Left renal cortex interstitium (tissue), 4 donors: ENCODE measurements around the gene ZNF33B. TPM values are rescaled to one million over a fixed set of nuclear protein-coding genes. Genes with fewer than 3 reads are reported as not detected.
A peak's percentile ranks its signal among the peaks of the same experiment; 100 is the strongest.
"Not testable (repeated sequence)": the region's sequence is repeated elsewhere in the genome, so short reads cannot be mapped to it uniquely, and the experiment has no call there.

Experiments
- DNase-seq, 4 donors: peaks; one replicate each; pipeline ENCODE4 v3.0.0-alpha.2; 2013; ENCODE audit warnings: low read depth in 4 of 4, low spot score in 2 of 4, missing footprints in 1 of 4
- polyA plus RNA-seq, 4 donors: library from polyadenylated mRNA; unstranded; fragments of 120-200 nt; gene quantifications; one replicate each; pipeline ENCODE4 v1.2.1, GENCODE V29; 2013; ENCODE audit not compliant: insufficient read length in 4 of 4

The ZNF33B gene
- 10 to 100 TPM; 36.8 to 55.4 (median 47.8) TPM for polyA plus RNA-seq

DNA sequence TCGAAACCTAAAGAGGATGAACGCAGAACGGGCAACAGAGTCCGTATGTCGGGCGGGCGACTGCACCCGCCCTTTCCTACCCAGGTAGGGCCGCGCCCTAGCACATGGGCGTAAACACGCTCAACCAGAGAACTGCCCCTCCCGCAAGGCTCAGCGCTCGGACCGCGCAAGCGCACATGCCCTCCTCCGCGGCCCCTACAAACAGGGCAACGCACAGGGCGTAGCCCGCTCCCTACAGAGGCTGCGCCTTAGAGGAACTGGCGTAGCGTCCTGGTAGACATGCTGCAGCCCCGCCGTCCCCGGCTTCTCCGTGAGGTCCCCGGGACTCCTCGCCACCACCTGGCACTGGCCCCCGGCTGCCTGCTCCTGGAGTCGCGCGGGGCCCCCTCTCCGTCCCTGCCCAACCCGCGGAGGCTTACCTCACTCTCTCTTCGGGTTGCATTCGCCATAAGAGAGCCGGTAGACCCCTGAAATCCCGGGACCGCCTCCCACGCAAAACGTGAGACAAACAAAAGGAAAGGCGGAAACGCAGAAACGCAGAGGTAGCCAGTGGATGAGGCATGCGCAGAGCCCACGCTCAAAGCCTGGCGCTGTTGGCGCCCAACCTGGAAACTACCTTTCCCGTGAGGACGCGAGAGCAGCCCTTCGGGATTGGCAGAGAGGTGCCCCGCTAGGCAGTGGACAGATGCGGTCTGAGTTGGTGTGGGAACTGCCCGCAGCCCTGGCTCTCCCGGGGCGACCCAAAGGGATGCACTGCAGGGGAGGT is at the start of gene ZNF33B:
ZNF33B (minus strand) TSS at position 516 of the 766 bp plus-strand sequence. CDS start 1,642 bp downstream, outside the sequence.
- peak; percentile 84 to 94 (median 90) for DNase-seq

- DNase-seq, result no peak
Measured at GRCh38 chr10:42684517-42684916, 46.1 kb upstream of the ZNF33B start.

- DNase-seq, result no peak
Measured at GRCh38 chr10:42680267-42680666, 41.9 kb upstream of the ZNF33B start.

DNA sequence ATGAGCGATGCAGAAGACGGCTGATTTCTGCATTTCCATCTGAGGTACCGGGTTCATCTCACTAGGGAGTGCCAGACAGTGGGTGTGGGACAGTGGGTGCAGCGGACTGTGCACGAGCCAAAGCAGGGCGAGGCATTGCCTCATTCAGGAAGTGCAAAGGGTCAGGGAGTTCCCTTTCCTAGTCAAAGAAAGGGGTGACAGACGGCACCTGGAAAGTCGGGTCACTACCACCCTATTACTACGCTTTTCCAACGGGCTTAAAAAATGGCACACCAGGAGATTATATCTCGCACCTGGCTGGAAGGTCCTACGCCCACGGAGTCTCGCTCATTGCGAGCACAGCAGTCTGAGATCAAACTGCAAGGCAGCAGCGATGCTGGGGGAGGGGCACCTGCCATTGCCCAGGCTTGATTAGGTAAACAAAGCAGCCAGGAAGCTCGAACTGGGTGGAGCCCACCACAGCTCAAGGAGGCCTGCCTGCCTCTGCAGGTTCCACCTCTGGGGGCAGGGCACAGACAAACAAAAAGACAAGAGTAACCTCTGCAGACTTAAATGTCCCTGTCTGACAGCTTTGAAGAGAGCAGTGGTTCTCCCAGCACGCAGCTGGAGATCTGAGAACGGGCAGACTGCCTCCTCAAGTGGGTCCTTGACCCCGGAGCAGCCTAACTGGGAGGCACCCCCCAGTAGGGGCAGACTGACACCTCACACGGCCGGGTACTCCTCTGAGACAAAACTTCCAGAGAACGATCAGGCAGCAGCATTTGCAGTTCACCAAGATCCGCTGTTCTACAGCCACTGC is 27.0 kb upstream of the ZNF33B start:
- DNase-seq, result not testable (repeated sequence)

DNA sequence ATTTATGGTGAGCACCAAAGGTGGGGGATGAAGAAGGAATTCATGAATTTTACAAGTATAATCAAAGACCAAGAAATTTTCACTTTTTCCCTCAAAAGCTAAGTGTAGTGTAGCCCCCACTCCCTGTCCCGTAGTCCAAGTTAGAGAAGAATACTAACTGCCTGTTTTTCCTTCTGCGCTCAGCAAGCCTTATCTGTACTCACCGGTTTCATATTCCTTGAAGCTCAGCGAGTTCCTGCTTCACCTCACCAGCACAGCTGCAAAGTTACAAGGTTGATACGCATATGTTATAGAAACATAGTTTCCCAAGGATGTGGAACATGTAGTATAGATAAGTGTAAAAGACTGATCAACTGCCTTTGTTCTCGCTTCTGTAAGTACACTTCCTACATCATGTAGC is 16.0 kb upstream of the ZNF33B start:
- no peak for DNase-seq

DNA sequence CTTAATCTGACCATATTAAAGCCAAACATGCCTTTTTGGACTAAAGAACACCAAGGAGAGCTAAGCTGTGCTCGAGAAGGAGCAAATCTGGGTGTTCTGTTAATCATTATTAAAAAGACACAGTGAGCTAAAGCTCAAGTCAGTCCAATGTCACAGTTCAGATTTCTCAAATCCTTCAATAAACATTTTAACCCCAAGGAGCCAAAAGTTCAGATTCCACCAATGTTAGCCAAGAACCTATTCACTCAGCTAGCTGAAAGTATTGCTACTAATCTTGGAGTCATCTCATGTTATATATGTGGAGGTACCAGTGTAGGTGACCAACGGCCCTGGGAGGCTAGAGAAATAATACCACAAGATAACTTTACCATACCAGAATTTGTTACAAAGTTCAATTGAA is 14.5 kb upstream of the ZNF33B start:
- DNase-seq, result no peak

- no peak for DNase-seq
Measured at GRCh38 chr10:42650374-42650773, 12.0 kb upstream of the ZNF33B start.

DNA sequence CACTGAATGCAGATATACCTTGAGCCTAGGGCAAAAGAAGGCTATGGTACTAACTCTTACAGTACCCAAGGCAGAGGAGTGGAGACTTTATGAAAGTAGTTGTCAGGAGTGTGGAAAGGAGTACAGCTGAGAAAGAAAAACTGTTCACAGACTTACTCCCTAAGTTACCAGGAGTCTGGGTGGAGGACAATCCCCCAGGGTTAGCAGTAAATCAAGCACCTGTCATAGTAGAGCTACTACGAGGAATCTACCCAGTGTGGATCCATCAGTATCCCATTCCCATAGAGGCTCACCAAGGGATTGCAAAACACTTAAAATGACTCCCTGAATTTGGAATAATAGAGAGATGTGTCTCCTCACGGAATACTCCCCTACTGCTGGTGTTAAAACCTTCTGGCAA is 10.1 kb upstream of the ZNF33B start:
- DNase-seq, result no peak

DNA sequence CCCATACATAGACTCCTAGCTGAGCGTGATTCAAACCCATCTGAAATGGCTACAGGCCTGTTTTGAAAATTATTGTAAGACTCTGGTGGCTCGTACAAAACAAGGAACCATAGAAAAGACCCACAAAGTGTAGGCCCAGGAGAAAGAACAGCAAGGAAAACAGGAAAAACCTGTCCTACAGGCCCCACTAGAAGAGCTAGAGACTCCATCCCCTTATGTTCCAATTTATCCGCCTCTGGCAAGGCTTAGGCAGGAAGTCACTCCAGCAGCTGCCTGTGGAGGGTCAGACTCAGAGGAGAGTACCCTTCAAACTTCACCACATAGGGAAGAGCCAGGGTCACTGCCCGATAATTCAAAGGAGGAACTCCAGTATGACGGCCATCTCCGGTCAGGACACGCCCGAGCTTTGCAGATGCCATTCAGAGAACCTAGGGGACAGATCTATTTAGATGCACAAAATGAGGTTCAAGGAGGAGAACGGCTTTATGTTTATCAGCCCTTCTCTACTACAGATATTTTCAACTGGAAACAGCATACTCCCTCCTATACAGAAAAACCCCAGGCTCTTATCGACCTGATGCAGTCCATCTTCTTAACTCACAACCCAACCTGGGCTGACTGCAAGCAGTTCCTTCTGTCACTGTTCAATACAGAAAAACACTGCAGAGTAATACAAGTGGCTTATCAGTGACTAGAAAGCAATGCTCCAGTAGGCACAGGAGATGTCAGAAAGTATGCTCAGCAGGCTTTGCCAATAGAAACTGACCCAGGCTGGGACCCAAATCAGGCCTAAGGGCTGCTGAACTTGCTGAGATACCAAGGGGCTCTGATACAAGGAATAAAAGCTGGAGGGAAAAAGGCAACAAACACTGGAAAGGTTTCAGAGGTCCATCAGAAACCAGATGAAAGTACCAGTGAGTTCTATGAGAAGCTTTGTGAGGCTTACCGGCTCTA is 8.6 kb upstream of the ZNF33B start:
- DNase-seq, result peak in 1 of 4 donors; percentile 33

DNA sequence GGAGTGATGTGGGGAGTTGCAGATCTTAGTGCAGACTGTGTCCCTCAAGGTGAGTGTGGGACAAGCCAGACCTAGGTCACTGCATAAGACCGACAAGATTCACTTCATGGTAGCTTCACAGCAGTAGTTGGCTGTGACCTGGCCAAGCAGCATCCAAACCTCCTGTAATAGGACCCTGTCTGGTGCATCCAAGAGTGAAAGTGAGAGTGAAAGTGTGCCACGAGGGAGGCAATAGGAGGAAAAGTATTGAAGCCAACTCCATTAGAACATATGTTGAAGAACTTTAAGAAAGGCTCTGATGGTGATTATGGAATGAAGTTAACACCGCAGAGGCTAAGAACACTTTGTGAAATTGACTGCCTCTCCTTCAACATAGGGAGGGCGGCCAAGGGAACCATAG is 7.8 kb upstream of the ZNF33B start:
- no peak for DNase-seq

DNA sequence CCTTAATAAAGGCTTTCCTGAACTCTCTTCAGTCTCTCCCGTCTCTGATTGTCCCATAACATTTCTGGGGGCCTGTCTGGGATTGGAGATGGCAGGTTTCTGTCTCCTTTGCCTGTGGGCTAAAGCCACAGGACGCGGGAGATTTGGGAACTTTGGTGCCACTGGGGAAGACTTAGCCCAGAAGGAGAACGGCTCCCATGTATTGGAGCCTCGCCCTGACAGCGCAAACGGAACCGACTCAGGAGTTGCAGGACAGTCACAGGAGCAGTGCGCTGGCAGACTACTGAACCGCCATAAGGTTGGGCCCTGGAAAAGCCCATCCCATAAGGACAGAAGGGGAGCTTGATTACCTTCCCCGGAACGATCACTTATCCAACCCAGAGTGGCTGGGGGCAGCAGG is 7.1 kb upstream of the ZNF33B start:
- no peak for DNase-seq

DNA sequence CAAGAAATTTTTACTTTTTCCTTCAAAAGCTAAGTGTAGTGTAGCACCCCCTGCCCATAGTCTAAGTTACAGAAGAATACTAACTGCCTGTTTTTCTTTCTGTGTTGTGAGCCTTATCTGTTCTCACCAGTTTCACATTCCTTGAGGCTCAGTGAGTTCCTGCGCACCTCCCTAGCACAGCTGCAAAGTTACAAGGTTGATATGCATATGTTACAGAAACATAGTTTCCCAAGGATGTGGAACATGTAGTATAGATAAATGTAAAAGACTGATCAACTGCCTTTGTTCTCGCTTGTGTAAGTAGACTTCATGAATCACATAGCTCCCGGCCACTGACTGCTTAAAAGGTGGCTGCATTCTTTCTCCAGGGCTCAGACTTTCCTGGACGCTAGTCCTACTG is 6.7 kb upstream of the ZNF33B start:
- DNase-seq, result no peak

GRCh38 chr10:42640610-42641229 is 2.4 kb upstream of the ZNF33B start:
- no peak for DNase-seq

- DNase-seq, result no peak
Measured at GRCh38 chr10:42638821-42639270, 476 bp upstream of the ZNF33B start.

DNA sequence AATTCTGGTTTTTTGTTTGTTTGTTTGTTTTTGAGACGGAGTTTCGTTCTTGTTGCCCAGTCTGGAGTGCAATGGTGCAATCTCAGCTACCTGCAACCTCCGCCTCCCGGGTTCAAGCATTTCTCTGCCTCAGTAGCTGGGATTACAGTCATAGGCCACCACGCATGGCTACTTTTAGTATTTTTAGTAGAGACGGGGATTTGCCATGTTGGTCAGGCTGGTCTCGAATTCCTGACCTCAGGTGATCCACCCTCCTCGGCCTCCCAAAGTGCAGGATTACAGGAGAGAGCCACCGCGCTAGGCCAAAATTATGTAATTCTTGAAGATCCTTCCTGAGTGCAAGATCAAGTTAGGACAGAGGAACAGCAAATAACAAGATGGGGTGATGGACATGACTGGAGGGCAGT is 719 bp downstream of the ZNF33B start:
- DNase-seq, result peak in 2 of 4 donors; percentile 32 to 83

DNA sequence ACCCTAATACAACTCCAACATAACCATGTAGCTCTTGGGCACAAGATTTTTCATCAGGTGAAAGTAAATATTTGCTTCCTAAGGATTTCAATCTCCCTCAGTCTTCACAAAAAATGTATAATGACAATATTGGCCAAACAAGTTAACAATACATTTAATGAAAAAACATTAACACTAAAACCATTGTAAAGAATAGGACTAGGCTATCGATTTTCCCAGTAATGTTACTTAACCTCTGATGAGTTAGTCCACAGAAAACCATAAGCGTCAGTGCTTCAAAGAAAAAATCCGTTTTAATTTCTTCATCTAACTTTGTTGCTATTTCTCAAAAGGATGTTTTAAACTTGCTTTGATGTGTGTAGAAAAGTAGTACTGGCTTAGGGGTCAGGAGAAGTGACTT is 1.2 kb downstream of the ZNF33B start:
- DNase-seq, result peak in 1 of 4 donors; percentile 19

DNA sequence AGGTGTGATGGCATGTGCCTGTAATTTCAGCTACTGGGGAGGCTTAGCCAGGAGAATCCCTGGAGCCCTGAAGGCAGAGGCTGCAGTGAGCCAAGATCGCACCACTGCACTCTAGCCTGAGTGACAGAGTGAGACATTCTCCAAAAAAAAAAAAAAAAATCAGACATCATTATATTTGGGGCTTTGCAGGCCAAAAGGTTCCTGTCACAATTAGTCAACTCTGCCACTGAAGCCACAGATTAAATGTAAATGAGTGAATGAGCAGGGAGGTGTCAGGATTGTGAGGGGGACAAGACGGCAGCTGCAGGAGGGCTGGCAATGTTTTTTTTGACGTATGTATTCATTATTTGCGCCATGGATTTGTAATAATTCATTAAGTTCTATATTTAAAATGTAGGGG is 3.3 kb downstream of the ZNF33B start:
- DNase-seq, result no peak

DNA sequence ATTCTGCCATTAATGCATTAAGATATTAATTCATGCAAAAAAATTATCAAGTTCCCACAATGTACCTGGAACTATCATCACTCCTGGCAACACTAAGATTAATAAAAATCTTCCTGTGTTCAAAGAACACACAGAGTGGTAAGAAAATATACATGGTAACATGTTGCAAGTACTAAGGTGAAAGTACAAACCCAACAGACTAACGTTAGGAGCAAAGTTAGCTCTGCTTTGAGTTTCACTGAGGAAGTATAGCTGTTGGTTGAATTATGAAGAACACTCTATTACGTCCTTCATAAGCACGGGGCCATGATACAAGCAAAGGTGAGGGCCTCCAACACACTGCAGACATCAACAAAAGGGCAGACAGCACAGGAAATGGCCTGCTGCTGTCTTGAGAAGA is 5.8 kb downstream of the ZNF33B start:
- DNase-seq, result no peak

DNA sequence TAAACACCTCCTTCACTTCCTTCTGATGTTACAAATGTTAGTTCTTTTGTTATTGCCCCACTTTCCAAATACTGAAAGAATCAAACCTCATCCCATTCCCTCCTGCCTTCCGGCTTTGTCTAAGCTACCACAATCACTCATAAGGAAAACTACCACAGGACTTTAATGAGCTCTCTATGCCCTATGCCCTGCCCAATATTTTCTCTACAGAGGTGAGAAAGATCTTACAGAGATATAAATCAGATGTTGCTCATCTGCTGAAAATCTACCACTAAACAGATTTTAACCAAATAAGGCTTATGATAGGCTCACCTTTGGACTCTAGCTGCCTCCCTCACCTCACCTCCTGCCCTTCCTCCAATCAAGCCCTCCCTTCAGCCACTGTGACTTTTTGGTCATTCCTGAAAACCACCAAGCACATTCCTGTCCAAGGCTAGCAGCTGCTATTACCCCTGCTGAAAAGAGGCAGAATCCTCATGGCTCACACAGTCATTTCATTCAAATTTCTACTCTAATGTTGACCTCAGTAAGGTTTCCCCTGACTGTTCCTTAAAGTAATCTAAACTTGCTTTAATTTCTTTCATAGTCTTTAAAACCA is 7.7 kb downstream of the ZNF33B start:
- no peak for DNase-seq

DNA sequence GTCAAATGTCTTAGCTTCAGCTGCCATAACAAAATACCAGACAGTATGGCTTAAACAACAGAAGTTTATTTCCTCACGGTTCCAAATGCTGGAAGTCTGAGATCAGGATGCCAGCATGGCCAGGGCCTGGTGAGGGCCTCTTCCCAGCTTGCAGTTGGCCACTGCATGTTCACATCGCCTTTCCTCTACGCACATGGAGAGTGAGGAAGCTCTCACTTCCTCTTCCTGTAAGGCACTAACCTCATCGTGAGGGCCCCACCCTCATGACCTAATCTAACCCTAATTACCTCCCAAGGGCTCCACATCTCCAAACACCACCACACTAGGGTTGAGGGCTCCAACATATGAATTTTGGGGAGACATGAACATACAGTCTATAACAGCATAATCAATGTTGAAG is 14.4 kb downstream of the ZNF33B start:
- DNase-seq, result no peak
